Mesodermal cell (in vitro differentiated cells): ENCODE results near the gene NDUFS1. TPM values are rescaled to one million over a fixed set of nuclear protein-coding genes. Genes with fewer than 3 reads are reported as not detected.
"Not testable (repeated sequence)": the region's sequence is repeated elsewhere in the genome, so short reads cannot be mapped to it uniquely, and the experiment has no call there.

Source experiments
- H3K27ac ChIP-seq: 2 replicates; pipeline ENCODE4 v1.7.0; 2013; ENCODE audit warnings: mild to moderate bottlenecking, low read depth, low read length, moderate library complexity; ENCODE audit not compliant: severe bottlenecking
- H3K36me3 ChIP-seq: 2 replicates; pipeline ENCODE4 v1.7.1; 2013; ENCODE audit warnings: mild to moderate bottlenecking, low read length, moderate library complexity; ENCODE audit not compliant: control insufficient read depth, insufficient read depth
- H3K4me1 ChIP-seq: one replicate; pipeline ENCODE4 v1.7.1; 2013; ENCODE audit warnings: mild to moderate bottlenecking, low read length; ENCODE audit not compliant: insufficient read depth, control insufficient read depth, poor library complexity, severe bottlenecking
- H3K4me3 ChIP-seq: 2 replicates; pipeline ENCODE4 v1.7.0; 2013; ENCODE audit warnings: low read length, control low read depth, mild to moderate bottlenecking; ENCODE audit not compliant: insufficient read depth, poor library complexity, severe bottlenecking; ENCODE audit errors: extremely low read depth
- H3K9me3 ChIP-seq: 2 replicates; pipeline ENCODE4 v1.7.1; 2013; ENCODE audit warnings: mild to moderate bottlenecking, low read length, moderate library complexity; ENCODE audit not compliant: control insufficient read depth
- WGBS, 2 experiments: methylation state at CpG; one replicate each; pipeline ENCODE4 v1.1.5; 2013; ENCODE audit warnings: missing lambda C conversion rate in 2 of 2; ENCODE audit not compliant: insufficient coverage in 2 of 2; 5-methylcytosine and 5-hydroxymethylcytosine counted together
- polyA plus RNA-seq, 2 experiments: library from polyadenylated mRNA; stranded (reverse); fragments of 50-300 nt; gene quantifications; one replicate each; pipeline ENCODE4 v1.2.3, GENCODE V29; 2013

Gene NDUFS1
- polyA plus RNA-seq (2013, experiment 1 of 2): 86.5 TPM
- 74.4 TPM for polyA plus RNA-seq (2013, experiment 2 of 2)

DNA sequence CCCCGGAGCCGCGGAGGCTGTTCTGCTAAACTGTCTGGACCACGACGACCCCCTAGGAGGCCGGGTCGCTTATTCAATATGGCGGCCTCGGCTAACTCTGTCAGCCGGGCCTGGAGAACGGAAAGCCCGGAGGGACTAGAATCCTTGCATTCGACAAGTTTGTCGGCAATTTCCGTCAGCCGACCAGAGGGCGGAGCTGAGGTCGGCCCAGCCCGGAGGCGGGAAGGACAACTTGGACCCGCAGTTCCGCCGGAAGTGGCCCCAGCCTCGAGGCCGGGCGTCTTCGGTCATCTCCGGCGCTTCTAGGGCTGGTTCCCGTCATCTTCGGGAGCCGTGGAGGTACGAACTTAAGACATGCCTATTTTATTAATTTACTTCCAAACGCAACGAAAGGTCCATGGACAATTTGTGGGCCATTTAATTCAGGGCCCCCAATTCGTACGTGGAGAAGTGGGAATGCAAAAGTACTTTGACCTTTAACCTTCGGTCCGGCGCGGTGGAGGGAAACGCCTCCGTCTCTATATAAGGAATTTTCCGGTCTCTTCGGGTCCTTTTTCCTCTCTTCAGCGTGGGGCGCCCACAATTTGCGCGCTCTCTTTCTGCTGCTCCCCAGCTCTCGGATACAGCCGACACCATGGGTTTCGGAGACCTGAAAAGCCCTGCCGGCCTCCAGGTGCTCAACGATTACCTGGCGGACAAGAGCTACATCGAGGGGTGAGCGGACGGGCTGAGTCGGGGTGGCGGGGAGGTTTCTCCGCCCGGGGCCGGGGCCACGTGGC, at the start of gene NDUFS1, which contains the start of gene EEF1B2:
Gene NDUFS1, minus strand, starts transcription at position 99 of the 779 bp plus-strand sequence. CDS start 5,766 bp downstream, outside the sequence.
Gene EEF1B2, plus strand, starts transcription at position 550 of the 779 bp plus-strand sequence. Its CDS starts 85 bp downstream, at position 635.
- WGBS, 2 experiments: 0 to 1% methylated on average over 60 of the region's 64 CpGs
- Histone ChIP-seq H3K4me1 (peaks cover 14% of the 10 kb centered on the region), H3K9me3 (no peaks in the 10 kb centered on the region), H3K4me3 (peak within 1 kb of the TSS; percentile 98), H3K27ac (peak within 1 kb of the TSS; percentile 91), H3K36me3 (peaks cover 60% of the 10 kb centered on the region)

DNA sequence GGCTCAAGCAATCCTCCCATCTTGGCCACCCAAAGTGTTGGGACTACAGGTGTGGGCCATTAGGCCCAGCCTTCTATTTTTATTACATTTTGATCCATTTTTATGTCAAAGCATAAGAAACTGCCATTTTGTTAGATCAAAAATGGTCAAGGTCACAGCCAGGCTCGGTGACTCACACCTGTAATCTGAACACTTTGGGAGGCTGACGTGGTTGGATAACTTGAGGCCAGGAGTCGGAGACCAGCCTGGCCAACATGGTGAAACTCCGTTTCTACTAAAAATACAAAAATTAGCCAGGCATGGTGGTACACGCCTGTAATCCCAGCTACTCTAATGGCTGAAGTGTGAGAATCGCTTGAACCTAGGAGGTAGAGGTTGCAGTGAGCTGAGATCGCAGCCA, 49.7 kb upstream of the NDUFS1 start:
- Histone ChIP-seq H3K27ac (no peak overlapping the region), H3K9me3 (no peaks in the 10 kb centered on the region), H3K4me1 (peaks cover 24% of the 10 kb centered on the region), H3K36me3 (no peaks in the 10 kb centered on the region), H3K4me3 (no peak overlapping the region)
- WGBS, 2 experiments: 94 to 95% methylated on average over 6 to 7 of the region's 7 CpGs

DNA sequence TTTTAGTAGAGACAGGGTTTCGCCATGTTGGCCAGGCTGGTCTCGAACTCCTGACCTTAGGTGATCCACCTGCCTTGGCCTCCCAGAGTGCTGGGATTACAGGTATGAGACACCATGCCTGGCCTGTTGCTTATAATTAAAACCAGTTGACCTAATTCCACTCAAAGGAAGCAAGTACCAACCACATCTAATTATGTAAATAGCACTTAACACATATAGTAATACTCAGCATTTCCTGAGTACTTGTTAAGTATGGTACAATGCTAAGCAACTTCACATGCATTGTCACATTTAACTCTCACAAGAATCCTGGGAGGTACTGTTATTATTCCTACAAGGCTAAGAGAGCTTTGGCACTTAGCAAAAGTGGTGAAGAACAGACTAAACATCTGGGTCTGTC, 48.1 kb upstream of the NDUFS1 start:
- H3K9me3 ChIP-seq, H3K27ac ChIP-seq, H3K36me3 ChIP-seq, H3K4me3 ChIP-seq: not testable (repeated sequence)
- 100% methylated on average over 1 of the region's 2 CpGs; no CpG with 5 or more reads in 1 of the 2 experiments for WGBS, 2 experiments
- peaks cover 10% of the 10 kb centered on the region for H3K4me1 ChIP-seq

DNA sequence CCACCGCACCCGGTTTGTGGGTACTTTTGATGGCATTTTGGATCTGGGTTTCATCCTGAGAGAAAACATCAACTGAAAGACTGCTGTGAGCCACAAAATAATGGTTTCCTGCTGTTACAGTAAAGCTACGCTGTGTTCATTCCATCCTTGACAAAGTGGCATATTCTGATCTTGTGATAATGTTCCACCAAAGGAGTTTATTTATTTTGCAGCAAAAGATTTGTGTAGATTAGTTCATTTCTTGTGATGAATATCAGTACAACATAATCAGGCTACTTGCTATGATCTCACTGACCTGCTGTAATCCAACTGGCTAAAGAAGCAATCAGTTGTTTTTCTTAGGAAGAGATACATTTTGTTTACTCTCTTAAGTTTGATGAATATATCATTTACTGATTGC, 45.5 kb upstream of the NDUFS1 start:
- H3K4me3 ChIP-seq: no peak overlapping the region
- no peak overlapping the region for H3K27ac ChIP-seq
- H3K4me1 ChIP-seq: no peaks in the 10 kb centered on the region
- H3K9me3 ChIP-seq: no peaks in the 10 kb centered on the region
- 100% methylated on average over 2 to 3 of the region's 3 CpGs for WGBS, 2 experiments
- H3K36me3 ChIP-seq: no peaks in the 10 kb centered on the region

DNA sequence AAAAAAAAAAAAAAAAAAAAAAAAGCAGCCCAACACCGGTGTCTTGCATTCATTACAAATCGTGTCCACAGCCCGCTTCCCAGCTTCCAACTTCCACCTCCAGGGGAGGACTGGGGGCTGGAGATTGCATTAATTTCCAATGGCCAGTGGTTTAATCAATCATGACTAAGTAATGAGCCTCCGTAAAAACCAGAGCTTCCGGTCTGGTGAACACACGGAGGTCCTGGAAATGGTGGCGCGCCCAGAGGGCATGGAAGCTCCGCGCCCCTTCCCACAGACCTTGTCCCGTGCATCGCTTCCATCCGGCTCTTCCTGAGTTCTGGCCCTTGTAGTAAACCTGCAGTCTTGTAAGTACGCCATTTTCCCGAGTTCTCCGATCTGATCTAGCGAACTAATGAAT, 44.1 kb upstream of the NDUFS1 start:
- Histone ChIP-seq H3K9me3 (no peaks in the 10 kb centered on the region), H3K4me3 (no peak overlapping the region), H3K36me3 (no peaks in the 10 kb centered on the region), H3K4me1 (no peaks in the 10 kb centered on the region), H3K27ac (no peak overlapping the region)
- 95 to 97% methylated on average over 15 to 17 of the region's 17 CpGs for WGBS, 2 experiments

DNA sequence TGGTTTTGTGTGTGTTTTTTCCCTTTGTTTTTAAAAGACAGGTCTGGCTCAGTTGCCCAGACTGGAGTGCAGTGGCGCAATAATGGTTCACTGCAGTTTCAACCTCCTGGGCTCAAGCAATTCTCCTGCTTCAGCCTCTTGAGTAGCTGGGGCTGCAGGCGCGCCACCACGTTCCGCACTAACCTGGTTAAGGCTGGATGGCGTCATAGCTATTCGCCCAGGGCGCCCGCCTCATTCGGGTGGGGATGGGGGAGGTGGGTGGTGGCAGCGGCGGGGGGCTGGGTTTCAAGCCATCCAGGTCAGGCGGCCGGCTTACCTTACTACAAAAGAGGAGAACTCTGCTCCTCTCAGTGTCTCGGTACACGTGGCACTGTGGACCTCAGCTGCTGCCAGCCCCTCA, 43.2 kb upstream of the NDUFS1 start:
- H3K27ac ChIP-seq: no peak overlapping the region
- no peaks in the 10 kb centered on the region for H3K4me1 ChIP-seq
- WGBS, 2 experiments: 94 to 100% methylated on average over 6 to 10 of the region's 16 CpGs
- H3K36me3 ChIP-seq: no peaks in the 10 kb centered on the region
- no peaks in the 10 kb centered on the region for H3K9me3 ChIP-seq
- H3K4me3 ChIP-seq: no peak overlapping the region

DNA sequence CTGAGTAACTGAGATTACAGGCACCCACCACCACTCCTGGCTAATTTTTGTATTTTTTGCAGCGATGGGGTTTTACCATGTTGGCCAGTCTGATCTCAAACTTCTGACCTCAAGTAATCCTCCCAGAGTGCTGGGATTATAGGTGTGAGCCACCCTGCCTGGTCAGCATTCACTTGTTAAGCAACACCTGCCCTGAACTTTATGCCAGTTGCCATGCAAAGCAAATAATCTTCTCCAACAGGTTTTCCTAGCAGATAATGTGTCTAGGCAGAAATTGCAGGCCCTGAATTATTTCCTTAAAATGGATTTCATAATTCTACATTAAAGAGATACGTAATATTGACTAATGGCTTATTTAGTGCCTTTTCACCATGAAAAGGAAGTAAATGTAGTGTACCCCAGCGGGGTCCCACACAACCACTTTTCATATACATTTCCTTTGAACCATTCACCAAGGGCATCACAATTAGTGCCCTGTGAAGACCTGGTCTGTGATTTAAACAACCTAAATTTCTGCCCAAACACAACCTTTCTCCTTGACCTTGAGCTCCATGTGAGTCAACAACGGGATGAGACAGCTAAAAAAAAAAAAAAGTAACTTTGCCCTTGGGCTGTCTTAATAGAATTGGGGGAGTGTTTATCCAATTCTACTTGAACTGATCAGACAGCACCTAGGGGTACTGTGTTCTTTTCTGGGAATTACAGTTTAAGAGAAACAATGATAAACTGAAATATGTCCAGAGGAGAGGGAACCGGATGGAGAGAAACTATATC, 42.0 kb upstream of the NDUFS1 start:
- Histone ChIP-seq H3K9me3 (no peaks in the 10 kb centered on the region), H3K4me1 (no peaks in the 10 kb centered on the region), H3K27ac (no peak overlapping the region), H3K4me3 (no peak overlapping the region), H3K36me3 (no peaks in the 10 kb centered on the region)
- WGBS, 2 experiments: 86 to 95% methylated on average over 2 of the region's 5 CpGs

DNA sequence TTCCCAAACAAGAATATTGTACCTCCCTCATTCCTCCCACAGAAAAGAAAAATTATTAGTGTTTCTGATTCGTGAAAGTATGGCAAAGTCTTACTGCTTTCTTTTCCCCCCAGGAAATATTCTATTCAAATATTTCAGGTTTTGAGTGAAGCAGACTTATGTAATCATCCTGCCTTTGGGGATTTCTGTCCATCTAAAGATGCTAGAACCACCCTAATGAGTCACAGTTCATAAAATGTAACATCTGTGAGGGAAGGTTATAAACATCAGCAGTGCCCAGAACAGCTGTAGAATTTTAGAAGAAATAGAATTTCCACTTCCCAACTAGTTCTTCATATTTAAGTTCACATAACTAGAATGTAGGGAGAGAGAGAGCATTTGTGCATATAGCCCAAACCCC, 39.4 kb upstream of the NDUFS1 start:
- WGBS, 2 experiments: no CpG with 5 or more reads among the region's 1 CpG
- Histone ChIP-seq H3K27ac (no peak overlapping the region), H3K9me3 (no peaks in the 10 kb centered on the region), H3K4me3 (no peak overlapping the region), H3K36me3 (no peaks in the 10 kb centered on the region), H3K4me1 (no peaks in the 10 kb centered on the region)

DNA sequence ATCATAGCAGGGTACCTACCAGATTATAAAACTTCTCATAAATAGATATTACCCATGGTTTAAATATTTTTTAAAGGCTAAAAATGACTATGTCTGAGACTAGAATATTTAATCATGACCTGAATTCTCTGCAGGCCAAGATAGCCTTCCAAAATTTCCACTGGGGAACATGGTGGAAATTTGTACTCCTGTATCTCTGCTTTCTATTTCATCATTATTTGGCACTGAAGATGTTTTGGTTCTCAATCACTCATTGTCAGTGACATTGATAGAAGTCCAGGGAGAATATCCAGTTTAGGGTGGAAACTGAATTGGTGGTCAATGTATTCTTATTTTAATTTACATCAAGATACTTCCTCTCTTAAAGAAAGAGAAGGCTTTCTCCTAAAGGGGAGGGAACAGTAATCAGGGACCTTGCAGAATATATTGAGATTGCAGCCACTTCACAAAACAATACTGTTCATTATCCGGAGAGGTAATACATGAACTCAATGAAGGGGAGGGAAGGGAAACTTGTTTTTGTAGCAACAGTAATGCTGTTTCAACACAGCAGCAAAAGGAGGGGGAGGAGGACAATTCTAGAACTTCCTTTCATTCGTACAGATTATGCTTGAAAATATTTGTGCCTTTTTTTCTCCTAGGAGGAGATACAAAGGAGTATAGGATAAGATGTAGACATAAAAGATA, 34.6 kb upstream of the NDUFS1 start:
- 100% methylated on average over 1 of the region's 2 CpGs; no CpG with 5 or more reads in 1 of the 2 experiments for WGBS, 2 experiments
- H3K36me3 ChIP-seq: no peaks in the 10 kb centered on the region
- H3K4me3 ChIP-seq: no peak overlapping the region
- H3K27ac ChIP-seq: no peak overlapping the region
- no peaks in the 10 kb centered on the region for H3K9me3 ChIP-seq
- H3K4me1 ChIP-seq: no peaks in the 10 kb centered on the region

DNA sequence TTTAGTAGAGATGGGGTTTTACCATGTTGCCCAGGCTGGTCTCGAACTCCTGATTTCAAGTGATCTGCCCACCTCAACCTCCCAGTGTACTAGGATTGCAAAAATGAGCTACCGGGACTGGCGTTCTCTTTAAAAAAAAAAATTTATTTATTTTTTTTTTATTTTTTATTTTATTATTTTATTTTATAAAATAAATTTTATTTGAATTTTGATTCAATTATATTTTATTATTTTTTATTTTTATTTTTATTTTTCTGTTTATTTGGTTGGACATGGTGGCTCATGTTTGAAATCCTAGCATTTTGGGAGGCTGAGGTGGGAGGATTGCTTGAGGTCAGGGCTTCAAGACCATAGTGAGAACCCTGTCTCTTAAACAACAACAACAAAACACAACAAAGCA, 32.9 kb upstream of the NDUFS1 start:
- Histone ChIP-seq H3K36me3 (no peaks in the 10 kb centered on the region), H3K4me3 (no peak overlapping the region), H3K4me1 (no peaks in the 10 kb centered on the region), H3K27ac (no peak overlapping the region), H3K9me3 (no peaks in the 10 kb centered on the region)
- WGBS, 2 experiments: no CpG with 5 or more reads among the region's 3 CpGs
